Measurements from ENCODE around the gene CHRNA4.

The CHRNA4 gene

DNA sequence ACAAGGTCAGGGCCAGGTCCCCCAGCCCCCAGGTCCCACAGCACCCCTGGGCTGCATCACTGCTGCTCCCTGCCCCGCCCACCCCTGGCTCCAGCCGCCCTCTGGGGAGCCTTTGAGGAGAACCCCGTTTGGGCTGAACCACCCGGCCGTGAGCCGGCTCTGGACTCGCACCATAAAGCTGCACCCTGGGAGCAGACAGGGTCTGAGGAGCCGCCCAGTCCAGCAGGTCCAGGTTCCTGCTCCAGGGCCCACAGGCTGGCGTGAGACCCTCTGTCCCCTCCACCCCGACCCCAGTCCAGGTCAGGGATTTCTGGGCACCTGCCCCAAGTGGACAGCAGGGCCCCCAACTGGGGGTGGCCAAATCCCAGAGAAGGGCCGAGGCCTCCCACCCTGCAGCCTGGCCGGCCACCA, 8.3 kb downstream of the CHRNA4 start:
- H3K36me3 Mint-ChIP-seq: peaks cover 7% of the 10 kb centered on the region
- peaks cover 4% of the 10 kb centered on the region for H3K9me3 Mint-ChIP-seq
- no peak overlapping the region for H3K4me3 Mint-ChIP-seq
- H3K27ac Mint-ChIP-seq: no peak overlapping the region
- DNase-seq (ENCODE audit: low spot score in 2 of 2): no peak
- no peak for ATAC-seq
- no peaks in the 10 kb centered on the region for H3K4me1 Mint-ChIP-seq

GRCh38 chr20:63351811-63352591, 9.1 kb downstream of the CHRNA4 start:
- Mint-ChIP-seq H3K4me1 (no peaks in the 10 kb centered on the region), H3K36me3 (peaks cover 7% of the 10 kb centered on the region), H3K27ac (no peak overlapping the region), H3K9me3 (peaks cover 4% of the 10 kb centered on the region), H3K4me3 (no peak overlapping the region)
- ATAC-seq (no peak), DNase-seq (ENCODE audit: low spot score in 2 of 2) (no peak)

- DNase-seq (ENCODE audit: low spot score in 2 of 2): no peak
- Mint-ChIP-seq H3K4me1 (no peaks in the 10 kb centered on the region), H3K27ac (no peak overlapping the region)
Observed at GRCh38 chr20:63351326-63351700, 9.8 kb downstream of the CHRNA4 start.

DNA sequence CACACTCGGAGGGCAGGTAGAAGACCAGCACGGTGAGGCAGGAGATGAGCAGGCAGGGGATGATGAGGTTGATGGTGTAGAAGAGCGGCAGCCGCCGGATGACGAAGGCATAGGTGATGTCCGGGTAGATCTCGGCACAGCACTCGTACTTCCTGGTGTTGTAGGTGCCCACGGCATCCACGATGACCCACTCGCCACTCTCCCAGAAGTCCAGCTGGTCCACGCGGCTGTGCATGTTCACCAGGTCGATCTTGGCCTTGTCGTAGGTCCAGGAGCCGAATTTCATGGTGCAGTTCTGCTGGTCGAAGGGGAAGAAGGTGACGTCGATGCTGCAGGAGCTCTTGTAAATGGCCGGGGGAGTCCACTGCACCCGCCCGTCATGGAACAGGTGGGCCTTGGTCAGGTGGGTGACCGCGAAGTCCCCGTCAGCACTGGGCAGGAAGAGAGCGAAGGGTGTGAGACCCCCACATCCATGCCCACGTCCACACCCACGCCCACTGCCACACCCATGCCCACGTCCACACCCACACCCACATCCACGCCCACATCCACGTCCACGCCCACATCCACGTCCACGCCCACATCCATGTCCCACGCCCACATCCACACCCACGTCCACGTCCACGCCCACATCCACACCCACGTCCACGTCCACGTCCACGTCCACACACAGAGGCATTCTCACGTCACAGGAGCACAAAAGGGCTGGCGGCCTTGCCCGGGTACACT, 10.4 kb downstream of the CHRNA4 start:
- no peak overlapping the region for H3K4me3 Mint-ChIP-seq
- peaks cover 7% of the 10 kb centered on the region for H3K36me3 Mint-ChIP-seq
- H3K4me1 Mint-ChIP-seq: no peaks in the 10 kb centered on the region
- DNase-seq (ENCODE audit: low spot score in 2 of 2) (no peak), ATAC-seq (no peak)
- peaks cover 4% of the 10 kb centered on the region for H3K9me3 Mint-ChIP-seq
- H3K27ac Mint-ChIP-seq: peak overlapping the region; percentile 15

More at GRCh38 chr20:63351326-63351700, 9.8 kb downstream of the CHRNA4 start:
- peaks cover 7% of the 10 kb centered on the region for H3K36me3 Mint-ChIP-seq
- no peak overlapping the region for H3K4me3 Mint-ChIP-seq
- ATAC-seq: no peak
- H3K9me3 Mint-ChIP-seq: peaks cover 4% of the 10 kb centered on the region

- no peak for ATAC-seq
Observed at GRCh38 chr20:63350196-63350595, 11.0 kb downstream of the CHRNA4 start.

DNA sequence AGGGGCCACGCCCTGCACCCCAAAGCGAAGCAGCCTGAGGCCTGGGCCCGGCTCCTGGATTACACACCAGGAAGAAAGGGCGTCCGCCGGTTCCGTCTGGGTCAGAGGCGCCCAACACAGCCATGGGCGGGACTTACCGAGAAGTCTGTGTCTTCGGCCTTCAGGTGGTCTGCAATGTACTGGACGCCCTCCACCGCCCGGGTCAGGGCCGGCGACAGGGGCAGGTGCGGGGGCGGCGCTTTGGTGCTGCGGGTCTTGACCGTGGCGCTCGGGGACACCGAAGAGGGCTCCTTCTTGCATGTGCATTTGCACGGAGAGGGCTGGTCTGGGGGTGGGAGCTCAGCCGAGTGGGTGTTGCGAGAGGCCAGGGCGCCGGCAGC, 11.6 kb downstream of the CHRNA4 start:
- ATAC-seq (no peak), DNase-seq (ENCODE audit: low spot score in 2 of 2) (no peak)
- Mint-ChIP-seq H3K9me3 (peaks cover 4% of the 10 kb centered on the region), H3K4me3 (no peak overlapping the region), H3K4me1 (no peaks in the 10 kb centered on the region), H3K27ac (no peak overlapping the region), H3K36me3 (peaks cover 7% of the 10 kb centered on the region)

More at GRCh38 chr20:63350196-63350595, 11.0 kb downstream of the CHRNA4 start:
- H3K4me1 Mint-ChIP-seq: no peaks in the 10 kb centered on the region
- peaks cover 4% of the 10 kb centered on the region for H3K9me3 Mint-ChIP-seq
- peak overlapping the region; percentile 15 for H3K27ac Mint-ChIP-seq
- H3K36me3 Mint-ChIP-seq: peaks cover 7% of the 10 kb centered on the region
- no peak overlapping the region for H3K4me3 Mint-ChIP-seq
- DNase-seq (ENCODE audit: low spot score in 2 of 2): no peak

DNA sequence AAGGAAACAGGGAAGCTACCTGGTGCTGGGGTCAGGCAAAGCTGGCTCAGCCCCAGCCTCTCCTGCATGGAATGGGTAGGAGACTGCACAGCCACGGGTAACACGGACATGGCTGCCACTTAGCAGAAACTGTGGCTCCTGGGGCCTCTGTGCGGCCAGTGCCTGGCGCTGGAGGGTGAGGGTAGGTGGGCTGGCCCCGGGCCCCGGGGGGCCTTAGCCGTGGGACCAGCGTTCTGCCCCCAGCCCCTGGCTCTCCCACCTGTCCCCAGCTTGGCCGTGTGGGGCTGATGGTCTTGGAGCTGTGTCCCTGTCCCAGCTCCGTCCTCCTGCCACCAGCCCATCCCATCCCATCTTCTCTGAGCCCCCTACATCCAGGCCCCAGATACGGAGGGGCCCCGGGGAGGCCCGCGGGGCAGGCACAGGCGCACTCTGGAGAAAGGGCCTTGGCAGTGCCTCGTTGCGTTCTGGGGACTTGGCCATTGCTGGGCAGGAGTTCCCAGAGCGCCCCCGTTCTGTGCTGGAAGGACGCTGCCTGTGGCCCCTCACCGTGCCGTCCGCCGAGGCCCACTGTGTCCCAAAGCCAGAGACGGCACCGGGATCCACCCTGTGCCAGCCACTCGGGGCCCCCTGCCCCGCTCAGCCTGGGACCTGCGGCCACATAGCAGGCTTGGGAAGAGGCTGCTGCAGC, 12.2 kb downstream of the CHRNA4 start:
- peaks cover 4% of the 10 kb centered on the region for H3K9me3 Mint-ChIP-seq
- no peak for DNase-seq (ENCODE audit: low spot score in 2 of 2)
- H3K4me1 Mint-ChIP-seq: no peaks in the 10 kb centered on the region
- peaks cover 7% of the 10 kb centered on the region for H3K36me3 Mint-ChIP-seq
- H3K4me3 Mint-ChIP-seq: no peak overlapping the region
- H3K27ac Mint-ChIP-seq: no peak overlapping the region
- ATAC-seq: no peak

- Mint-ChIP-seq H3K36me3 (peaks cover 7% of the 10 kb centered on the region), H3K27ac (no peak overlapping the region), H3K4me3 (no peak overlapping the region), H3K4me1 (no peaks in the 10 kb centered on the region), H3K9me3 (peaks cover 4% of the 10 kb centered on the region)
- ATAC-seq: no peak
- no peak for DNase-seq (ENCODE audit: low spot score in 2 of 2)
Observed at GRCh38 chr20:63347950-63348827, 13.0 kb downstream of the CHRNA4 start.

DNA sequence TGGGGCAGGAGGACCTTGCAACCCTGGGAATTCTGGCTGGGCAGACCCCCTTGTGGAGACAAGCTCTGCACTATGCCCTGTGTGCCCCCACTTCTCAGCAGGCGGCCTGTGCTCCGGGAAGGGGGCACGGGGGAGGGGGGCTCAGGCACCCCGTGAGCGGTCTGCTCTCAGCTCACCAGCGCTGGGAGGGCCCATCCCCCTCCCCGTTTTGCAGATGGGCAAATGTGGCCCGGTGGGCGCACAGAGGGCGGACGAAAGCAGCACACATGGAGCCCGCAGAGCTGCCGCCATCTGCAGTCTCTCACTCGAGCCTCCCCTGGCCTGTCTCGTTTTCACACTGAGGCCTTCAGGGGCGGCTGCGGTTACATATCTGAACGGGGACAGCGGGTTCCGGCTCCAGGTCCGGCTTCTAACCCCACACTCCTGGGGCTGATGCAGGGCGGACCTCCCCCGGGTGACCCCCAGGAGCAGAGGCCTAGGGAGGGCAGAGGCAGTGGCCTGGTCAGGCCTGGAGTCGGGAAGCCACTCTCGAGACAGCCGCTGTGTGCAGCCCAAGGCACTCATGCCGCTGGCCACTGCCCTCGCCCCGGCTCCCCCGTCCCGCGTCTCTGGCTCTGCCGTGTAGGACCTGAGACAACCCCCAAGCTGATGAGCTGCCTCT, 13.9 kb downstream of the CHRNA4 start:
- Mint-ChIP-seq H3K4me3 (no peak overlapping the region), H3K36me3 (peaks cover 7% of the 10 kb centered on the region), H3K27ac (no peak overlapping the region), H3K9me3 (peaks cover 4% of the 10 kb centered on the region), H3K4me1 (no peaks in the 10 kb centered on the region)
- ATAC-seq (no peak), DNase-seq (ENCODE audit: low spot score in 2 of 2) (no peak)

GRCh38 chr20:63346131-63347080, 14.7 kb downstream of the CHRNA4 start:
- no peak for ATAC-seq
- Mint-ChIP-seq H3K4me3 (no peak overlapping the region), H3K4me1 (no peaks in the 10 kb centered on the region), H3K36me3 (peaks cover 7% of the 10 kb centered on the region), H3K9me3 (peaks cover 4% of the 10 kb centered on the region), H3K27ac (no peak overlapping the region)
- no peak for DNase-seq (ENCODE audit: low spot score in 2 of 2)

DNA sequence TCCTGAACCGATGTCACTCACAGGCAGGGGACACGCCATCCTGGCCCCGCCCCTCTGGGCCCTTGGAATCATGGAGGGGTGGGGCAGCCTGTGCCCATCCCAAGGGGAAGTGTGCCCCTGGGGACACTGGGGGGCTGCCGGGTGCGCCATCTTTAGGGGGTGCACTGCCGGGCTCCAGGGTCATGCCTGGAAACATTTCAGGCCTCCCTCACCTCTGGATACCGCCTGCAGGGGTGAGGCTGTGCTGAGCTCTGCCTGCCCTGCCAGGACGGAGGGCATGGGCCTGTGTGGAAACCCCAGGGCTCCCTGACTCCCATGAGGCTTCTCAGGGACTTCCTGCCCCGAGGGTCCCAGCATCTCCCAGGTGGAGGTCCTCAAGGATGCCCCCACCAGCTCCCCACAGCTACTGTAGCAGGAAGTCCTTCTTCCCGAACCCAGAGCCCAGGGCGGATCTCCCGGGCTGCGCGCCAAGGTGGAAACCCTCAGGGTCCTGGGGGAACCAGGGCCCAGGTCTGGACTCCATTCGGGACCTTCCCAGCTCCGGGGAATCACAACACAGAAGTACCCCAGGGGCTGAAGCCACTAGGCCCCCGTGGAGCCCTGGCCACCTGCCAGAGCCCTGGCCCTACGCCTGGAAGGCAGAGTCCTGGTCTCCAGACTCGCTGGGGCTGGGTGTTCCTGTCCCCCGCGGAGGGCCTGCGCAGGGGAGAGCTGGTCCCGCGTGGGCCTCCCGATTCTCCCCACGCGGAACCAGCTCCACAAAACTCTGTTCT, 15.6 kb downstream of the CHRNA4 start:
- Mint-ChIP-seq H3K9me3 (peaks cover 4% of the 10 kb centered on the region), H3K27ac (no peak overlapping the region), H3K4me1 (no peaks in the 10 kb centered on the region), H3K4me3 (no peak overlapping the region), H3K36me3 (no peaks in the 10 kb centered on the region)
- DNase-seq (ENCODE audit: low spot score in 2 of 2) (no peak), ATAC-seq (no peak)

- H3K4me3 Mint-ChIP-seq: no peak overlapping the region
- H3K4me1 Mint-ChIP-seq: no peaks in the 10 kb centered on the region
- ATAC-seq (no peak), DNase-seq (ENCODE audit: low spot score in 2 of 2) (no peak)
- H3K27ac Mint-ChIP-seq: no peak overlapping the region
- H3K9me3 Mint-ChIP-seq: no peaks in the 10 kb centered on the region
- no peaks in the 10 kb centered on the region for H3K36me3 Mint-ChIP-seq
Observed at GRCh38 chr20:63344616-63345327, 16.4 kb downstream of the CHRNA4 start.

All from stimulated activated effector memory CD8-positive, alpha-beta T cell treated with anti-CD3 and anti-CD28 coated beads, Interleukin-12 subunit alpha, Interleukin-12 subunit beta, amount 100 ng/mL, for 72 hours (primary cell).